SU-DHL-6 (cell line): Measurements from ENCODE around the gene TMEM42.

Experiments
- H2AFZ ChIP-seq: fragments of 200-600 bp; sonication (generic); 2 replicates; pipeline ENCODE4 v1.6.1; 2014; ENCODE audit warnings: low read depth, mild to moderate bottlenecking, moderate library complexity, mixed read lengths, antibody characterized with exemption, low read length; ENCODE audit not compliant: severe bottlenecking
- H3F3A ChIP-seq: fragments of 200-600 bp; shearing (Covaris generic); 2 replicates; pipeline ENCODE4 v1.6.0; 2016; ENCODE audit warnings: antibody characterized with exemption, mild to moderate bottlenecking; ENCODE audit not compliant: insufficient read depth
- H3K27ac ChIP-seq: fragments of 200-600 bp; sonication (generic); 2 replicates; pipeline ENCODE4 v1.5.1; 2016; ENCODE audit warnings: low read depth, mild to moderate bottlenecking, low read length, moderate library complexity, mixed read lengths
- H3K27me3 ChIP-seq: fragments of 200-600 bp; sonication (generic), shearing (Covaris generic); 2 replicates; pipeline ENCODE4 v1.6.0; 2014; ENCODE audit warnings: mild to moderate bottlenecking, low read length
- H3K36me3 ChIP-seq: fragments of 200-600 bp; sonication (generic); 2 replicates; pipeline ENCODE4 v1.6.1; 2014; ENCODE audit warnings: mild to moderate bottlenecking, low read length, mixed read lengths
- H3K4me2 ChIP-seq: fragments of 300-600, 200-600 bp; shearing (Covaris generic), sonication (generic); 2 replicates; pipeline ENCODE4 v1.6.0; 2014; ENCODE audit warnings: low read length, low read depth, mild to moderate bottlenecking; ENCODE audit not compliant: poor library complexity, severe bottlenecking
- H3K4me3 ChIP-seq: fragments of 200-600 bp; sonication (generic); 2 replicates; pipeline ENCODE4 v1.5.1; 2014; ENCODE audit warnings: antibody characterized with exemption, low read length, mild to moderate bottlenecking, mixed read lengths; ENCODE audit not compliant: insufficient read depth, poor library complexity, severe bottlenecking
- H3K79me2 ChIP-seq: fragments of 200-600 bp; sonication (generic); 2 replicates; pipeline ENCODE4 v1.6.1; 2014; ENCODE audit warnings: mild to moderate bottlenecking, low read length, moderate library complexity; ENCODE audit not compliant: insufficient read depth
- H3K9ac ChIP-seq: fragments of 200-600 bp; sonication (generic); 2 replicates; pipeline ENCODE4 v1.7.0; 2014; ENCODE audit warnings: mild to moderate bottlenecking, low read length
- H3K9me2 ChIP-seq: fragments of 200-600 bp; sonication (generic); replicated peaks from 2 replicates; pipeline ENCODE4 v1.6.1; 2014; ENCODE audit warnings: low read length; ENCODE audit not compliant: insufficient read depth
- H3K9me3 ChIP-seq: fragments of 200-600 bp; sonication (generic); 2 replicates; pipeline ENCODE4 v1.6.1; 2014; ENCODE audit warnings: low read length, mixed read lengths; ENCODE audit not compliant: insufficient read depth
- H4K20me1 ChIP-seq: fragments of 200-600 bp; sonication (generic); 2 replicates; pipeline ENCODE4 v1.6.1; 2014; ENCODE audit warnings: low read depth, mild to moderate bottlenecking, antibody characterized with exemption, low read length, moderate library complexity, mixed read lengths
- CTCF ChIP-seq: fragments of 200-600 bp; sonication (generic); IDR thresholded peaks from one replicate; pipeline ENCODE4 v1.5.1; 2017; ENCODE audit warnings: antibody characterized with exemption, mild to moderate bottlenecking, low read length, moderate library complexity; ENCODE audit not compliant: insufficient read depth, poor library complexity, severe bottlenecking
- EZH2phosphoT487 ChIP-seq: fragments of 200-600 bp; sonication (generic), shearing (Covaris generic); conservative IDR thresholded peaks from 2 replicates; pipeline ENCODE4 v1.6.1; 2018; ENCODE audit warnings: mild to moderate bottlenecking, antibody characterized with exemption, low read length, moderate library complexity, mixed read lengths

TMEM42 gene

GRCh38 chr3:44890852-44891251 is 29.1 kb downstream of the TMEM42 start:
- Histone ChIP-seq H3K27me3 (no peaks in the 10 kb centered on the region), H3K27ac (no peak overlapping the region), H3K36me3 (no peaks in the 10 kb centered on the region), H3K4me3 (no peak overlapping the region), H3K9me3 (no peaks in the 10 kb centered on the region), H3K9me2 (no peaks in the 10 kb centered on the region), H3K9ac (no peak overlapping the region), H3F3A (no peaks in the 10 kb centered on the region), H4K20me1 (no peaks in the 10 kb centered on the region), H3K4me2 (no peak overlapping the region), H3K79me2 (no peaks in the 10 kb centered on the region), H2AFZ (no peak overlapping the region)
- TF ChIP-seq EZH2phosphoT487 (no peak), CTCF (no peak)

GRCh38 chr3:44892689-44893088 is 31.0 kb downstream of the TMEM42 start:
- Histone ChIP-seq H3K9me2 (no peaks in the 10 kb centered on the region), H3K4me3 (no peak overlapping the region), H3F3A (no peaks in the 10 kb centered on the region), H4K20me1 (no peaks in the 10 kb centered on the region), H3K4me2 (no peak overlapping the region), H2AFZ (no peak overlapping the region), H3K36me3 (no peaks in the 10 kb centered on the region), H3K27me3 (no peaks in the 10 kb centered on the region), H3K79me2 (no peaks in the 10 kb centered on the region), H3K9ac (no peak overlapping the region), H3K27ac (no peak overlapping the region), H3K9me3 (no peaks in the 10 kb centered on the region)
- no peak for TF ChIP-seq CTCF
- TF ChIP-seq EZH2phosphoT487, result no peak

- no peaks in the 10 kb centered on the region for H3K79me2 ChIP-seq
- H3K36me3 ChIP-seq, result no peaks in the 10 kb centered on the region
- H2AFZ ChIP-seq, result no peak overlapping the region
- no peak overlapping the region for H3K4me2 ChIP-seq
- H4K20me1 ChIP-seq, result no peaks in the 10 kb centered on the region
- H3K9ac ChIP-seq, result no peak overlapping the region
- no peak overlapping the region for H3K4me3 ChIP-seq
- no peak overlapping the region for H3K27ac ChIP-seq
- no peaks in the 10 kb centered on the region for H3K9me3 ChIP-seq
- no peaks in the 10 kb centered on the region for H3F3A ChIP-seq
- TF ChIP-seq CTCF (no peak), EZH2phosphoT487 (no peak)
- H3K9me2 ChIP-seq, result no peaks in the 10 kb centered on the region
- H3K27me3 ChIP-seq, result no peaks in the 10 kb centered on the region
These were observed 31.4 kb downstream of the TMEM42 start for GRCh38 chr3:44893097-44893496.

- Histone ChIP-seq H4K20me1 (no peaks in the 10 kb centered on the region), H3K9ac (no peak overlapping the region), H2AFZ (no peak overlapping the region), H3K27me3 (no peaks in the 10 kb centered on the region), H3K36me3 (no peaks in the 10 kb centered on the region), H3K4me3 (no peak overlapping the region), H3F3A (no peaks in the 10 kb centered on the region), H3K27ac (no peak overlapping the region), H3K79me2 (no peaks in the 10 kb centered on the region), H3K9me3 (no peaks in the 10 kb centered on the region), H3K4me2 (no peak overlapping the region), H3K9me2 (no peaks in the 10 kb centered on the region)
- no peak for TF ChIP-seq EZH2phosphoT487
- TF ChIP-seq CTCF, result no peak
These were observed 32.8 kb downstream of the TMEM42 start for GRCh38 chr3:44894485-44894884.
